ENCODE data around the gene TENT4B.

DNA sequence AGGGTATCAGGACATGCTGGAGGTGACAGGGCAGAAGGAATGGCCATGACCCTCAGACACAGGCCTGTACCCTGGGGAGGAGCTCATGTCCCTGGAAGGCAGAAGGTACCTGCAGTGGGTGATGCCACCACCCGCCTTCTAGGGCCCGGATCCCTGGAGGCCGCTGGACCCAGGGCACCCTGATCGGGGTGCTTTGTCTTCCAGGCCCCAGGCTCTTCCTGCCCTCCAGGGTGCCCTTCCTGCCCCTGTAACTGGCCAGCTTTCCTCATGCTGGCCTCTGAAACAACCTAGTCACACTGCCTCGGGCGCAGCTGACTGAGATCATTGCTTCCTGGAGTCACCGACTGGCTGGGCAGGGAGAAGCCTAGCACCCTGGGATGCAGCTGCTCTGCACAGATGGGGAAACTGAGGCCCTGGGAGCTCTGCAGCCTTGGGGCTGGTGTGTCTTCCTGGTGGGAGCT, 119.0 kb downstream of the TENT4B start:
- TF ChIP-seq, protein P1, sequence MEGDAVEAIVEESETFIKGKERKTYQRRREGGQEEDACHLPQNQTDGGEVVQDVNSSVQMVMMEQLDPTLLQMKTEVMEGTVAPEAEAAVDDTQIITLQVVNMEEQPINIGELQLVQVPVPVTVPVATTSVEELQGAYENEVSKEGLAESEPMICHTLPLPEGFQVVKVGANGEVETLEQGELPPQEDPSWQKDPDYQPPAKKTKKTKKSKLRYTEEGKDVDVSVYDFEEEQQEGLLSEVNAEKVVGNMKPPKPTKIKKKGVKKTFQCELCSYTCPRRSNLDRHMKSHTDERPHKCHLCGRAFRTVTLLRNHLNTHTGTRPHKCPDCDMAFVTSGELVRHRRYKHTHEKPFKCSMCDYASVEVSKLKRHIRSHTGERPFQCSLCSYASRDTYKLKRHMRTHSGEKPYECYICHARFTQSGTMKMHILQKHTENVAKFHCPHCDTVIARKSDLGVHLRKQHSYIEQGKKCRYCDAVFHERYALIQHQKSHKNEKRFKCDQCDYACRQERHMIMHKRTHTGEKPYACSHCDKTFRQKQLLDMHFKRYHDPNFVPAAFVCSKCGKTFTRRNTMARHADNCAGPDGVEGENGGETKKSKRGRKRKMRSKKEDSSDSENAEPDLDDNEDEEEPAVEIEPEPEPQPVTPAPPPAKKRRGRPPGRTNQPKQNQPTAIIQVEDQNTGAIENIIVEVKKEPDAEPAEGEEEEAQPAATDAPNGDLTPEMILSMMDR (IDR thresholded peaks at IDR 0.05), result no peak
- no peak for TF ChIP-seq EZH2 (IDR thresholded peaks at IDR 0.05)

All from neural progenitor cell (in vitro differentiated cells).